Measurements from ENCODE around the gene STK32B.

DNA sequence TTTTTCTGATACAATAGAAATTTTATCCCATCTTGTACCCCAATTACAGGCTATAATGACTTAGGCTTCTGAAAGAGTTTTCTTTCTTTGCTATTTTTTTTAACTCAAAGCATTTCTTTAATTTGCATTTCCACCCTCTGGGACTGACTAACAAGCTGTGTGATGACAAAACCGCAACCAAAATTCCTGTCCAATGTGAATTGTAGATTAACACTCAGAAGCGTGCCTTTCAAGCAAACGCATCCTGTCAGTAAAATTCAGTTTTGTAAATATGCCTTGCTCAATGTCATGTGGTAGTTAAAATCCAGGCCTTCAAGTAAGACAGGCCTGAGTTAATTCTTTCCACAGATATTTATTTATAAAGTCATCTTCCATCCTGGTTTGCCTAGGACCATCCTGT, 50.3 kb downstream of the STK32B start:
- TF ChIP-seq, protein P1, sequence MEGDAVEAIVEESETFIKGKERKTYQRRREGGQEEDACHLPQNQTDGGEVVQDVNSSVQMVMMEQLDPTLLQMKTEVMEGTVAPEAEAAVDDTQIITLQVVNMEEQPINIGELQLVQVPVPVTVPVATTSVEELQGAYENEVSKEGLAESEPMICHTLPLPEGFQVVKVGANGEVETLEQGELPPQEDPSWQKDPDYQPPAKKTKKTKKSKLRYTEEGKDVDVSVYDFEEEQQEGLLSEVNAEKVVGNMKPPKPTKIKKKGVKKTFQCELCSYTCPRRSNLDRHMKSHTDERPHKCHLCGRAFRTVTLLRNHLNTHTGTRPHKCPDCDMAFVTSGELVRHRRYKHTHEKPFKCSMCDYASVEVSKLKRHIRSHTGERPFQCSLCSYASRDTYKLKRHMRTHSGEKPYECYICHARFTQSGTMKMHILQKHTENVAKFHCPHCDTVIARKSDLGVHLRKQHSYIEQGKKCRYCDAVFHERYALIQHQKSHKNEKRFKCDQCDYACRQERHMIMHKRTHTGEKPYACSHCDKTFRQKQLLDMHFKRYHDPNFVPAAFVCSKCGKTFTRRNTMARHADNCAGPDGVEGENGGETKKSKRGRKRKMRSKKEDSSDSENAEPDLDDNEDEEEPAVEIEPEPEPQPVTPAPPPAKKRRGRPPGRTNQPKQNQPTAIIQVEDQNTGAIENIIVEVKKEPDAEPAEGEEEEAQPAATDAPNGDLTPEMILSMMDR (IDR thresholded peaks at IDR 0.05) = no peak
- TF ChIP-seq POLR2A (IDR thresholded peaks at IDR 0.05) = no peak

Measured in lower leg skin (tissue), 3 donors.